Endothelial cell of umbilical vein (primary cell): Measurements from ENCODE around the gene SIN3B. TPM values are rescaled to one million over a fixed set of nuclear protein-coding genes. Genes with fewer than 3 reads are reported as not detected.

Source experiments
- BruUV-seq: library from RNA; stranded (reverse); fragments of 400-500 nt; replicated peaks from 2 replicates; lab custom pipeline; 2021; lab: Mats Ljungman, UMichigan
- CTCF ChIA-PET: fragments of 300-600, 350-600 bp; sonication (Branson Sonifier 250); formaldehyde crosslinking; loops from one replicate; lab custom pipeline; 2021; ENCODE audit warnings: antibody characterized with exemption, inconsistent platforms; lab: Charles Lee
- POLR2A ChIA-PET: fragments of 300-600, 350-600 bp; sonication (Branson Sonifier 250); formaldehyde crosslinking; loops from one replicate; lab custom pipeline; 2021; ENCODE audit warnings: antibody characterized with exemption, inconsistent platforms; lab: Charles Lee
- DNase-seq: peaks from one replicate; pipeline ENCODE4 v3.0.0-alpha.2; 2011; ENCODE audit warnings: low read depth, low spot score
- FAIRE-seq: peaks from 2 replicates; lab custom pipeline; 2011; peaks lifted over from hg19 to GRCh38; lab: Jason Lieb, UNC
- H2AFZ ChIP-seq: 2 replicates; pipeline ENCODE4 v1.6.0; 2012; ENCODE audit warnings: low read depth, low read length, control low read depth, inconsistent platforms
- H3K27ac ChIP-seq: 2 replicates; pipeline ENCODE4 v1.5.1; 2011; ENCODE audit warnings: low read depth, mild to moderate bottlenecking, control low read depth, low read length, moderate library complexity; ENCODE audit not compliant: insufficient read depth
- H3K27me3 ChIP-seq, 2 experiments: 2 replicates each; pipeline versions ENCODE4 v1.6.0 to v1.6.1; 2011; ENCODE audit warnings: low read length in 2 of 2, mixed read lengths in 1 of 2; ENCODE audit not compliant: control insufficient read depth in 2 of 2, insufficient read depth in 2 of 2
- H3K36me3 ChIP-seq, 2 experiments: 2 replicates in 1 of 2; 3 replicates in 1 of 2; pipeline ENCODE4 v1.5.1; 2011; ENCODE audit warnings: low read length in 2 of 2, mild to moderate bottlenecking in 1 of 2, moderate library complexity in 1 of 2; ENCODE audit not compliant: control insufficient read depth in 2 of 2, insufficient read depth in 2 of 2; ENCODE audit errors: extremely low read depth in 1 of 2
- H3K4me1 ChIP-seq: 3 replicates; pipeline ENCODE4 v1.5.1; 2011; ENCODE audit warnings: mild to moderate bottlenecking, low read length; ENCODE audit not compliant: control insufficient read depth, insufficient read depth; ENCODE audit errors: extremely low read depth
- H3K4me2 ChIP-seq: 2 replicates; pipeline ENCODE4 v1.6.1; 2011; ENCODE audit warnings: low read length, control low read depth, mixed read lengths; ENCODE audit not compliant: insufficient read depth
- H3K4me3 ChIP-seq, 3 experiments: fragments of 200-600 bp in 1 of 3; sonication (generic), shearing (Covaris generic) in 1 of 3; replicated peaks in 1 of 3; 2 replicates each; pipeline ENCODE4 v1.5.1; 2011 to 2016; ENCODE audit warnings: control low read depth in 3 of 3, low read length in 3 of 3, mild to moderate bottlenecking in 2 of 3, inconsistent platforms in 1 of 3, low read depth in 1 of 3, moderate library complexity in 1 of 3; ENCODE audit not compliant: insufficient read depth in 1 of 3
- H3K79me2 ChIP-seq: 2 replicates; pipeline ENCODE4 v1.6.0; 2012; ENCODE audit warnings: low read length, inconsistent platforms; ENCODE audit not compliant: control insufficient read depth, insufficient read depth
- H3K9ac ChIP-seq: replicated peaks from 2 replicates; pipeline ENCODE3; 2011; ENCODE audit warnings: low read length, control low read depth; ENCODE audit not compliant: insufficient read depth; ENCODE audit errors: extremely low read depth
- H3K9me1 ChIP-seq: replicated peaks from 3 replicates; pipeline ENCODE4 v1.6.0; 2011; ENCODE audit warnings: mild to moderate bottlenecking, low read length; ENCODE audit not compliant: control insufficient read depth, insufficient read depth; ENCODE audit errors: extremely low read depth
- H3K9me3 ChIP-seq: replicated peaks from 2 replicates; pipeline ENCODE4 v1.5.1; 2012; ENCODE audit warnings: low read length, inconsistent platforms; ENCODE audit not compliant: control insufficient read depth, insufficient read depth
- H4K20me1 ChIP-seq: replicated peaks from 2 replicates; pipeline ENCODE3; 2011; ENCODE audit warnings: mild to moderate bottlenecking, low read length; ENCODE audit not compliant: control insufficient read depth, insufficient read depth; ENCODE audit errors: extremely low read depth
- CTCF ChIP-seq, 2 donors: IDR thresholded peaks; 1 replicate in 1 of 2; 2 replicates in 1 of 2; pipeline ENCODE4 v1.5.1; 2011; ENCODE audit warnings: low read length in 2 of 2, mild to moderate bottlenecking in 2 of 2, moderate library complexity in 2 of 2, control low read depth in 1 of 2, inconsistent platforms in 1 of 2, low read depth in 1 of 2; ENCODE audit not compliant: insufficient read depth in 1 of 2; ENCODE audit errors: extremely low read depth in 1 of 2
- EZH2 ChIP-seq: IDR thresholded peaks from 2 replicates; pipeline ENCODE4 v1.6.1; 2012; ENCODE audit warnings: borderline replicate concordance, low read depth, mild to moderate bottlenecking, moderate library complexity, low read length, inconsistent platforms; ENCODE audit not compliant: severe bottlenecking
- FOS ChIP-seq: IDR thresholded peaks from 2 replicates; pipeline ENCODE4 v1.6.1; 2011; ENCODE audit warnings: mild to moderate bottlenecking, low read length, moderate library complexity, borderline replicate concordance; ENCODE audit not compliant: insufficient read depth
- GATA2 ChIP-seq: IDR thresholded peaks from 2 replicates; pipeline ENCODE4 v1.7.0; 2011; ENCODE audit warnings: low read depth, mild to moderate bottlenecking, moderate library complexity, mixed read lengths, low read length; ENCODE audit not compliant: insufficient read length, insufficient read depth
- JUN ChIP-seq: IDR thresholded peaks from 2 replicates; pipeline ENCODE4 v1.6.1; 2011; ENCODE audit warnings: borderline replicate concordance, low read depth; ENCODE audit not compliant: insufficient read length, insufficient read depth
- MAX ChIP-seq: IDR thresholded peaks from 2 replicates; pipeline ENCODE4 v1.6.1; 2011; ENCODE audit not compliant: insufficient read depth, insufficient read length
- MYC ChIP-seq: IDR thresholded peaks from one replicate; pipeline ENCODE4 v1.6.1; 2011; ENCODE audit warnings: mild to moderate bottlenecking, low read depth, low read length
- POLR2A ChIP-seq: IDR thresholded peaks from 2 replicates; pipeline ENCODE4 v1.6.1; 2012; ENCODE audit warnings: low read depth, mild to moderate bottlenecking, control low read depth, low read length
- POLR2AphosphoS5 ChIP-seq: IDR thresholded peaks from 2 replicates; pipeline ENCODE4 v1.6.1; 2012; ENCODE audit warnings: low read depth, mild to moderate bottlenecking, control low read depth, low read length, moderate library complexity; ENCODE audit not compliant: insufficient read depth
- dilution Hi-C: fragments of 300-500 bp; cut with MboI; formaldehyde crosslinking; loops from one replicate; pipeline ENCODE4 v1.15.0; 2019; ENCODE audit warnings: low sequenced_read_pairs; ENCODE audit not compliant: extremely low pct_ligation_motif_present
- intact Hi-C: fragments of 100-400 bp; cut with micrococcal nuclease; formaldehyde crosslinking; loops from one replicate; pipeline ENCODE4 v1.10.0; 2022
- polyA plus RNA-seq, 4 experiments: library from polyadenylated mRNA; depleted of rRNA in 3 of 4; stranded (reverse) in 3 of 4; unstranded in 1 of 4; fragments of >200 nt; gene quantifications; 2 replicates each; pipeline versions ENCODE4 v1.2.1 to v1.2.3, GENCODE V29; 2011 to 2012; ENCODE audit warnings: missing spikeins in 1 of 4
- total RNA-seq: library from RNA; stranded (reverse); gene quantifications from 2 replicates; pipeline ENCODE4 v1.2.3, GENCODE V29; 2021

The SIN3B gene
- total and polyA plus RNA-seq, 2 donors (not counting 3 experiments of a cell fraction or from before 2014, with no cell fraction given), result 46.2 to 75.0 TPM

DNA sequence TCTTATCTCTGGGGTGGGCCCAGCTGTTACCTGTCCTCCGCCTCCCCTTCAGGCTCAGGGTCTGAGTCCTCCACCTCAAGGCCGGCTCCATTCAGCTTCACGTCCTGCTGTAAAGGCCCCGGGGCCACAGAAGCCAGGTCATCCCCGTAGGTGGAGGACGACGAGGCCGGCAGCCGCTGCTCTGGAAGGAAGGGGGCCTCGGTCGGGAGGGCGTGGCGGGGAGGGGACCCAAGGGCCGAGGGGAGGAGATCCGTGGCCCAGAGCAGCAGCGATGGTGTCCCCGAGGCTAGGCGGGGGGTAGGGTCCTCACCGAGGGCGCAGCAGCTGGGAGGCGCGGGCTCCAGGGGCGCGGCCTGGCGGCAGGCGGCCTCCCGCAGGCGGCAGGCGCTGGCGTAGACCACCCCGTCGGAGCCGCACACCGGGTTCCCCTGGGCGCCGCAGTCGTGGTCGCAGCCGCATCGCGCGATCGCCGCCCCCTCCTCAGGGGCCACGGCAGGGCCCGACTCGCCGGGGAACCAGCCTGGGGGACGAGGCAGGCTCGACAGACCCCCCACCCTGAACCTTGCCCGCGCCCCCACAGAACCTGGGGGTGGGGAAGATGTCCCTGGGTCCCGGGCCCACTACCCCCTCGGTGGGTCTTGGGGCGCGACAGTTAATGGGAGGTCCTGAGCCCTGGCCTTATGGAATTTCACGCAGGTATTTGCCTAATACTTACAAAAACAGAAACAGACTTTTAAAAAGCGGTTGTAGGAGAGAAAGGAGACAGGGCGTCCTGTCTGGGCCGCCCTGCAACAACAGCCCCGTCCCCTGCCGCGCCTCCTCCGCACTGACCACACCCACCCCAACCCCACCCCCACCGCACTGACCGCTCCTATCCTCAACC, 67.2 kb downstream of the SIN3B start:
- dilution Hi-C loops (no loop called here), intact Hi-C loops (loop anchor here (1.0 to 2.0 kb wide), 4 partner anchors 8 to 370 kb away; partner anchors contain the start of genes BABAM1 and F2RL3)
- BruUV-seq, result TSS peak; percentile 29
- no peaks in the 10 kb centered on the region for H3K9me1 ChIP-seq
- no peaks in the 10 kb centered on the region for H3K79me2 ChIP-seq
- H3K4me2 ChIP-seq, result peak overlapping the region; percentile 91
- H3K4me1 ChIP-seq, result no peaks in the 10 kb centered on the region
- no peak for FAIRE-seq
- H2AFZ ChIP-seq, result peak overlapping the region; percentile 92
- no peaks in the 10 kb centered on the region for H3K36me3 ChIP-seq
- H3K9me3 ChIP-seq, result no peaks in the 10 kb centered on the region
- H3K27me3 ChIP-seq, result no peaks in the 10 kb centered on the region
- peak overlapping the region; percentile 54 for H3K9ac ChIP-seq
- DNase-seq, result peak; percentile 12
- H3K4me3 ChIP-seq, result peak overlapping the region; percentile 9 to 66 (median 57)
- TF ChIP-seq GATA2 (no peak), FOS (no peak), POLR2A (peak; percentile 36), MAX (no peak), MYC (no peak), EZH2 (peak; percentile 27), POLR2AphosphoS5 (no peak), CTCF (IDR thresholded peaks at IDR 0.05; ENCODE audit: extremely low read depth in 1 of 2, insufficient read depth in 1 of 2, low read depth in 1 of 2, low read length in 2 of 2) (no peak), JUN (no peak)
- CTCF ChIA-PET, result interaction anchor here (0.6 kb wide), 1 partner anchor 180 kb away, joined by 3 read pairs; no protein-coding TSS in a partner anchor
- no peak overlapping the region for H3K27ac ChIP-seq
- POLR2A ChIA-PET, result no interaction called here
- H4K20me1 ChIP-seq, result no peaks in the 10 kb centered on the region
